Measurements from ENCODE around the gene FUS. TPM values are rescaled to one million over a fixed set of nuclear protein-coding genes. Genes with fewer than 3 reads are reported as not detected.
"Not testable (repeated sequence)": the region's sequence is repeated elsewhere in the genome, so short reads cannot be mapped to it uniquely, and the experiment has no call there.

FUS gene
- total RNA-seq, 6 experiments from 2014 or later = 18.7 to 69.7 (median 40.4) TPM

DNA sequence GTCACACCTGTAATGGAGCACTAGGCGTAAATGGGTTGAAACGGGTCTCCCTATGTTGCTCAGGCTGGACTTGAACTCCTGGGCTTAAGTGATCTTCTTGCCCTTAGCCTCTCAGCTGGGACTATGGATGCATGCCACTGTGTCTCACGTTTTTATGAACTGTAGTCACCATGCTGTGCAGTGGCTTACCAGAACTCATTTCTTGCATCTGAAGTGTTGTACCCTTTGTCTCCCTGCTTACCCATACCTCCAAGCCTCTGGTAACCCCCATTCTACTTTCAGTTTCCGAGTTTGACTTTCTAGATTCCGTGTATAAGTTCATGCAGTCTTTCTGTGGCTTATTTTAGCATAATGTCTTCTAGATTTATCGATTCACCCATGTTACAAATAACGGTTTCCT, 15.0 kb downstream of the FUS start:
- H3K9me3 ChIP-seq = no peaks in the 10 kb centered on the region
- H3K27ac ChIP-seq = no peak overlapping the region
- no peak overlapping the region for H3K4me3 ChIP-seq
- TF ChIP-seq, protein P1, sequence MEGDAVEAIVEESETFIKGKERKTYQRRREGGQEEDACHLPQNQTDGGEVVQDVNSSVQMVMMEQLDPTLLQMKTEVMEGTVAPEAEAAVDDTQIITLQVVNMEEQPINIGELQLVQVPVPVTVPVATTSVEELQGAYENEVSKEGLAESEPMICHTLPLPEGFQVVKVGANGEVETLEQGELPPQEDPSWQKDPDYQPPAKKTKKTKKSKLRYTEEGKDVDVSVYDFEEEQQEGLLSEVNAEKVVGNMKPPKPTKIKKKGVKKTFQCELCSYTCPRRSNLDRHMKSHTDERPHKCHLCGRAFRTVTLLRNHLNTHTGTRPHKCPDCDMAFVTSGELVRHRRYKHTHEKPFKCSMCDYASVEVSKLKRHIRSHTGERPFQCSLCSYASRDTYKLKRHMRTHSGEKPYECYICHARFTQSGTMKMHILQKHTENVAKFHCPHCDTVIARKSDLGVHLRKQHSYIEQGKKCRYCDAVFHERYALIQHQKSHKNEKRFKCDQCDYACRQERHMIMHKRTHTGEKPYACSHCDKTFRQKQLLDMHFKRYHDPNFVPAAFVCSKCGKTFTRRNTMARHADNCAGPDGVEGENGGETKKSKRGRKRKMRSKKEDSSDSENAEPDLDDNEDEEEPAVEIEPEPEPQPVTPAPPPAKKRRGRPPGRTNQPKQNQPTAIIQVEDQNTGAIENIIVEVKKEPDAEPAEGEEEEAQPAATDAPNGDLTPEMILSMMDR (IDR thresholded peaks at IDR 0.05) = no peak
- no peak for TF ChIP-seq POLR2A (IDR thresholded peaks at IDR 0.05)
- intact Hi-C loops (cut with DNase I) = no loop called here
- H3K27me3 ChIP-seq = no peaks in the 10 kb centered on the region
- DNase-seq (no peak), ATAC-seq (no peak)
- 84% methylated on average over 4 of the region's 7 CpGs for WGBS (ENCODE audit: insufficient coverage, low coverage, low lambda C conversion rate, missing lambda C conversion rate)
- no peaks in the 10 kb centered on the region for H3K4me1 ChIP-seq
- H3K36me3 ChIP-seq = peaks cover 16 to 53% (median 29%) of the 10 kb centered on the region in 4 donors

DNA sequence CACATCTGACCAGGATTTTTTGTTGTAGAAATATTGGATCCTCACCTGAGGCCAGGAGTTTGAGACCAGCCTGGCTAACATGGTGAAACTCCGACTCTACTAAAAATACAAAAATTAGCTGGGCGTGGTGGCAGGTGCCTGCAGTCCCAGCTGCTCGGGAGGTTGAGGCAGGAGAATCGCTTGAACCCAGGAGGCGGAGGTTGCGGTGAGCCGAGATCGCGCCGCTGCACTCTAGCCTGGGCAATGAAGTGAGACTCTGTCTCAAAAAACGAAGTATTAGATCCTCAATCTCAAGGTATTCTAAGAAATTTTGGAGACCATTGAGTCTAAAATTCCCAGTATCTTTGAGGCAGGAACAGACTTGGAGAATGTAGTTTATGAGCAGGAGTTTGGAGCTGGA, 15.9 kb downstream of the FUS start:
- H3K27ac ChIP-seq; DNase-seq; H3K4me1 ChIP-seq; H3K27me3 ChIP-seq; intact Hi-C loops (cut with DNase I); H3K4me3 ChIP-seq; H3K9me3 ChIP-seq; ATAC-seq: not testable (repeated sequence)
- WGBS (ENCODE audit: insufficient coverage, low coverage, low lambda C conversion rate, missing lambda C conversion rate) = 94% methylated on average over 3 of the region's 11 CpGs
- H3K36me3 ChIP-seq = peaks cover 8 to 44% (median 21%) of the 10 kb centered on the region in 4 donors

DNA sequence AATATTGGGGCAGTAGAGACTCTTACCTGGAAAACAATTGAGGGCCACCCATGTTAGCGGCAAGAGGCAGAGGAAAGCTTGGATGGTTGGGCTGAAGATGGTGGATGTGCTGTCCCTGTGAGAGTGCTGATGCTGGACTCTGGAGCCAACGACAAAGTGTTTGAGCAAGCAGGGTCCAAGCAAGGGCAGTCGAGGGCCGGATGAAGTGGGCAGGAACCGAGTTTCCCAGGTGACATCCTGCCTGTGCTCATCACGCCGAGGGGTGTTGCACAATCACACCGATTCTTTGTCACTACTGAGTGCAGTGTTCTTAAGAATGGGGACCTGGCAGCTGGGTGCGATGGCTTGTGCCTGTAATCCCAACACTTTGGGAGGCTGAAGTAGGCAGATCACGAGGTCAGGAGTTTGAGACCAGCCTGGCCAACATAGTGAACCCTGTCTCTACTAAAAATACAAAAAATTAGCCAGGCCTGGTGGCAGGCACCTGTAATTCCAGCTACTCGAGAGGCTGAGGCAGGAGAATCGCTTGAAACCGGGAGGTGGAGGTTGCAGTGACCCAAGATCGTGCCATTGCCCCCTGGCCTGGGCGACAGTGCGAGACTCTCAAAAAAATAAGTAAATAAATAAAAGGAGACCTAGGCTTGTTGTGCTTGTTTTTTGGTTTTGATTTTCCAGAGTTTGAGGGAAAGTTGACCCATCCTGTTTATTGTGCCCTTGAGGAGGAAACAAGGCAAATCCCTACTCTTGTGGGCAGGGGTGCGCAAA, 16.6 kb downstream of the FUS start:
- WGBS (ENCODE audit: insufficient coverage, low coverage, low lambda C conversion rate, missing lambda C conversion rate) = 66% methylated on average over 16 of the region's 17 CpGs
- Histone ChIP-seq H3K4me1 (peaks cover 0 to 8% (median 0%) of the 10 kb centered on the region in 4 donors), H3K27me3 (no peaks in the 10 kb centered on the region), H3K9me3 (no peaks in the 10 kb centered on the region), H3K36me3 (peaks cover 5 to 37% (median 15%) of the 10 kb centered on the region in 4 donors), H3K4me3 (no peak overlapping the region), H3K27ac (no peak overlapping the region)
- ATAC-seq (peak in 3 of 4 donors; percentile 28 to 43 (median 33)), DNase-seq (no peak)
- intact Hi-C loops (cut with DNase I) = no loop called here
- TF ChIP-seq POLR2A (IDR thresholded peaks at IDR 0.05) = no peak
- TF ChIP-seq, protein P1 (IDR thresholded peaks at IDR 0.05) = no peak

DNA sequence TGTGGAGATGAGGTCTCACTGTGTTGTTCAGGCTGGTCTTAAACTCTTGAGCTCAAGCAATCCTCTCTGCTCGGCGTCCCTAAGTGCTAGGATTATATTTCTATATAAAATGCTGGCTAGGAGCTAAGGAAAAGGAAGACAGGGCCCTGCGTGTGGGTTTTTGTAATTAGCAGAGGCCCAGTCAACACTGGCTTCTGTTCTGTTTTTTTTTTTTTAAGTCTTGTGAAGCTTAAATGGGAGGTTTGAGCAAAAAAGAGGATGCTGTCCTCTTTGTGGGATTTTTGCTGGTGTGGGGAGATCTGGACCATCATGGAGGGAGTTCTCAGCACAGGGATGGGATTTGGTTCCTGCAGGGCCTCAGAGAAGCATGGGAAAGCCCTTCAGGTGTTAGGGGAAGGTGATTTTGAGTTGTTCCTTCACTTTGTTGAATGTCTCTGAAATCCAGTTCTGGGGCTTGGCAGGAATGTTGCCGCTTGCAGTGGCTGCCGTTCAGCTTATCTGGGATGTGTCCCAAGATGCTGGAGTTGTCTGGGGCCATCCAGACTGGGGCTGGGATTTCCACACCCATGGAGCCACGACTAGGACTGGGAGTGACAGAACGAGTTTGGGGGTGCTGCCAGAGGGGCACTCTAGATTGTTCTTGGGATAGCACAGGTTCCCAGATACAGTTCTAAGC, 18.4 kb downstream of the FUS start:
- no peak for DNase-seq
- no peak overlapping the region for H3K4me3 ChIP-seq
- no peaks in the 10 kb centered on the region for H3K27me3 ChIP-seq
- TF ChIP-seq, protein P1 (IDR thresholded peaks at IDR 0.05) = no peak
- no peak for TF ChIP-seq POLR2A (IDR thresholded peaks at IDR 0.05)
- no peaks in the 10 kb centered on the region for H3K9me3 ChIP-seq
- ATAC-seq = no peak
- peaks cover 0 to 17% (median 0%) of the 10 kb centered on the region in 4 donors for H3K4me1 ChIP-seq
- WGBS (ENCODE audit: insufficient coverage, low coverage, low lambda C conversion rate, missing lambda C conversion rate) = 64% methylated on average over 4 of the region's 7 CpGs
- peaks cover 0 to 20% (median 5%) of the 10 kb centered on the region in 4 donors for H3K36me3 ChIP-seq
- intact Hi-C loops (cut with DNase I) = no loop called here
- H3K27ac ChIP-seq = no peak overlapping the region

Measured in right lobe of liver (tissue), 6 donors.